ENCODE results near the gene ZNF385C. TPM values are rescaled to one million over a fixed set of nuclear protein-coding genes. Genes with fewer than 3 reads are reported as not detected.

The ZNF385C gene
- total RNA-seq, 6 experiments from 2014 or later: 0.11 to 1.2 (median 0.11) TPM; not detected in 3

- peak; percentile 25 to 79 (median 40) for ATAC-seq
- Histone ChIP-seq H3K4me1 (peaks cover 0 to 24% (median 0%) of the 10 kb centered on the region in 4 donors), H3K9me3 (no peaks in the 10 kb centered on the region), H3K4me3 (no peak overlapping the region), H3K27me3 (no peaks in the 10 kb centered on the region), H3K27ac (peak overlapping the region in 1 of 3 donors; percentile 33), H3K36me3 (no peaks in the 10 kb centered on the region)
- 51% methylated on average over 5 of the region's 8 CpGs for WGBS (ENCODE audit: insufficient coverage, low coverage, low lambda C conversion rate, missing lambda C conversion rate)
- intact Hi-C loops (cut with DNase I): no loop called here
- TF ChIP-seq POLR2A (IDR thresholded peaks at IDR 0.05): no peak
- TF ChIP-seq, protein P1, sequence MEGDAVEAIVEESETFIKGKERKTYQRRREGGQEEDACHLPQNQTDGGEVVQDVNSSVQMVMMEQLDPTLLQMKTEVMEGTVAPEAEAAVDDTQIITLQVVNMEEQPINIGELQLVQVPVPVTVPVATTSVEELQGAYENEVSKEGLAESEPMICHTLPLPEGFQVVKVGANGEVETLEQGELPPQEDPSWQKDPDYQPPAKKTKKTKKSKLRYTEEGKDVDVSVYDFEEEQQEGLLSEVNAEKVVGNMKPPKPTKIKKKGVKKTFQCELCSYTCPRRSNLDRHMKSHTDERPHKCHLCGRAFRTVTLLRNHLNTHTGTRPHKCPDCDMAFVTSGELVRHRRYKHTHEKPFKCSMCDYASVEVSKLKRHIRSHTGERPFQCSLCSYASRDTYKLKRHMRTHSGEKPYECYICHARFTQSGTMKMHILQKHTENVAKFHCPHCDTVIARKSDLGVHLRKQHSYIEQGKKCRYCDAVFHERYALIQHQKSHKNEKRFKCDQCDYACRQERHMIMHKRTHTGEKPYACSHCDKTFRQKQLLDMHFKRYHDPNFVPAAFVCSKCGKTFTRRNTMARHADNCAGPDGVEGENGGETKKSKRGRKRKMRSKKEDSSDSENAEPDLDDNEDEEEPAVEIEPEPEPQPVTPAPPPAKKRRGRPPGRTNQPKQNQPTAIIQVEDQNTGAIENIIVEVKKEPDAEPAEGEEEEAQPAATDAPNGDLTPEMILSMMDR (IDR thresholded peaks at IDR 0.05): no peak
- DNase-seq: no peak
These were observed 1.7 kb downstream of the ZNF385C start for GRCh38 chr17:42096360-42097111.

DNA sequence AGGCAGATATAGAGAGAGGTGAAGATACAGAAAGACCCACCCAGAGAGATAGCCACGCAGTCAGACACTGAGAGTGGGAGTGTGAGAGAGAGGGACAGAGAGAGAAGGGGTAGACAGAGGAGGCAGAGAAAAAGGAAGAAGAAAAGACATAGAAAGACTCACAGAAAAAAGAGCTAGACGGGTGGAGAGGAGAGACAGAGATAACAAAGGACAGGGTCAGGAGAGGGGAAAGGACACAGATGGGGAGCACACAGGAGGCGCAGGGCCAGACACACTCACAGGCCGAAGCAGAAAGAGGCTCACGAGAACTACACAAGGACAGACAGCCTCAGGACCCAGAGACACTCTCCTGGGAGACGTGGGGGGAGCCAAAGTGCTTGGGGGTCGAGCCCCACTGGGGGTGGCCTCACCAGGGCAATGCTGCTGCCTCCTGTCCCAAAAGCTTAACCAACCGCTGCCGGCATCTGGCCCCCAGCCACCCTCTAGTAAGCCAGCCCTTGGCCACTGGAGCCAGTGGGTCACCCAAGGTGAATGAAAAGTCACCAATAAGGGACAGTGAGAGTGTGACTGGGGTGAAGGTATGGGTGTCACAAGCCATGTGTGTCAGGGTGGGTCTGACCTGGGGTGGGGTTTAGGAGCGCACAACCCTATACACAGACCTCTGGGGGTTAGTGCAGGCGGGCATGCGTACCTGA, 3.8 kb downstream of the ZNF385C start:
- peak in 2 of 4 donors; percentile 7 to 20 for ATAC-seq

DNA sequence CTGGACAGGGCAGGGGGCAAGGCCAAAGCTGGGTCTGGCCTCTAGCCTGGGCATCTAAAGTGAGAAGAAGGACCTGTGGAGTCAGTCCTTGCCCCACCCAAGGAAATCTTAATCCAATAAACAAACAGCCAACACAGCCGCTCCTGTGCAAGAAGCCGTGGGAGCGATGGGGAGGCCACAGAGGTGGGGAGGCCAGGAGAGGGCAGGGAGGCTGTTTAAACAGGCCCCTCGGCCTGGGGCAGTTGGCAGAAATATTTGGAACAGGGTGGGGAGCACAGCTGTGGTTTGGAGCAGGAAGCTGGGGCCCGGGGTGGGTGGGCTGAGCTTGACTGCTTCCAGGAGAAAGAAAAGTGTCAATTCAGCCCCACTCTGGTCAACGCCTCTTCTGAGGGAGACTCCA, 5.3 kb downstream of the ZNF385C start:
- DNase-seq: no peak
- Histone ChIP-seq H3K4me3 (no peak overlapping the region), H3K27ac (no peak overlapping the region), H3K9me3 (no peaks in the 10 kb centered on the region), H3K27me3 (no peaks in the 10 kb centered on the region), H3K4me1 (peaks cover 0 to 34% (median 0%) of the 10 kb centered on the region in 4 donors), H3K36me3 (no peaks in the 10 kb centered on the region)
- TF ChIP-seq POLR2A (IDR thresholded peaks at IDR 0.05): no peak
- TF ChIP-seq, protein P1 (IDR thresholded peaks at IDR 0.05): no peak
- intact Hi-C loops (cut with DNase I): no loop called here
- no peak for ATAC-seq
- 27% methylated on average over 2 of the region's 6 CpGs for WGBS (ENCODE audit: insufficient coverage, low coverage, low lambda C conversion rate, missing lambda C conversion rate)

More for the DNA sequence above, 3.8 kb downstream of the ZNF385C start:
- no peak for DNase-seq
- peaks cover 0 to 27% (median 0%) of the 10 kb centered on the region in 4 donors for H3K4me1 ChIP-seq
- no peak overlapping the region for H3K4me3 ChIP-seq
- H3K36me3 ChIP-seq: no peaks in the 10 kb centered on the region
- TF ChIP-seq, protein P1 (IDR thresholded peaks at IDR 0.05): no peak
- no peak for TF ChIP-seq POLR2A (IDR thresholded peaks at IDR 0.05)
- no peaks in the 10 kb centered on the region for H3K9me3 ChIP-seq
- no peak overlapping the region for H3K27ac ChIP-seq
- no peaks in the 10 kb centered on the region for H3K27me3 ChIP-seq
- intact Hi-C loops (cut with DNase I): no loop called here
- WGBS (ENCODE audit: insufficient coverage, low coverage, low lambda C conversion rate, missing lambda C conversion rate): 77% methylated on average over 5 of the region's 12 CpGs

GRCh38 chr17:42090964-42091790, 7.1 kb downstream of the ZNF385C start:
- no peak for TF ChIP-seq POLR2A (IDR thresholded peaks at IDR 0.05)
- TF ChIP-seq, protein P1 (IDR thresholded peaks at IDR 0.05): no peak
- 69% methylated on average over 7 of the region's 8 CpGs for WGBS (ENCODE audit: insufficient coverage, low coverage, low lambda C conversion rate, missing lambda C conversion rate)

More at GRCh38 chr17:42090964-42091790, 7.1 kb downstream of the ZNF385C start:
- no peak for DNase-seq
- peak in 1 of 4 donors; percentile 18 for ATAC-seq
- Histone ChIP-seq H3K9me3 (no peaks in the 10 kb centered on the region), H3K36me3 (no peaks in the 10 kb centered on the region), H3K27ac (no peak overlapping the region), H3K27me3 (no peaks in the 10 kb centered on the region), H3K4me1 (peaks cover 0 to 39% (median 0%) of the 10 kb centered on the region in 4 donors), H3K4me3 (no peak overlapping the region)
- intact Hi-C loops (cut with DNase I): no loop called here
